ENCODE measurements around the gene NDEL1.

DNA sequence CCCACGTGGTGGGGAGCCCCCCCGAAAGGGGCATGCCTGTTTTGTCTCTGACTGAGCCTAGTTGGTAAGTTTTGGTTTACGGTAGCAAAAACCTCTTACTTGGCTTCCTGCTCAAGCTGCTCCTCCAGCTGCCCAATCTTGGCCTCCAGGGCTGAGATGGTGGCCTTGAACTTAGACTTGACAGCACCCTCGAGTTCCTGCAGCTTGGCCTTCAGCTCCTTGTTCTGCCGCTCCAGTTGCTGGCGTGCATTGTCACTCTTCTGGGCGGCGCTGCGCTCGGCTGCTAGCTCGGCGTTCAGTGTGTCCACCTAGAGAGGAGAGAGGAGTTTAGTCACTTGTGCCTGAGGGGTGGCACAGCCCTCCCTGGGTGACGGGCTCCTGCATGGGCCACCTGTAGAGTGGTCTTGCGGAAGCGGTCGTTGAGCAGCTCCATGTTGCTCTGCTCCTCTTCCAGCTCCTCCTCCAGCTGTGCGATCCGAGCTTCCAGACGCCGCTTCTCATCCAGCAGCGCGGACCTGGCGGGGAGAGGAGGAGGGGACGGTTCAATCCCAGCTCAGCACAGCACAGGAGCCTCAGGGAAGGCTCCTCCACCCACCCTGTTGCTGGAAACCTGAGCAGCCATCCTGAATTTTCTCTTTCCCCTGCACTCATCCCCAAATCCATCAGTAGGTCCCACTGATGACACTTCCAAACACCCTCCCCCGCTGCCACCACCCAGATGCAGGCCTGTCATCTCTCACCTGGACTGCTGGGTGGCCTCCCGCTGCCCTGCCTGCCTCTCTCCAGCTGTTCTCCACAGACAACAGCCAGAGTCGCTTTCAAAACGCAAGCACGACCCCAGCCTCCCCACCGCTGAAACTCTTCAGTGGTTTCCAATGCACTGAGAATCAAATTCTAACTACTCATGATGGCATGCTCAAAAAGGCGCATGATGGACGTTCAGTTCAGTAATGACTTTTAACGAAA lies 44.6 kb downstream of the NDEL1 start:
- TF ChIP-seq, protein P1, sequence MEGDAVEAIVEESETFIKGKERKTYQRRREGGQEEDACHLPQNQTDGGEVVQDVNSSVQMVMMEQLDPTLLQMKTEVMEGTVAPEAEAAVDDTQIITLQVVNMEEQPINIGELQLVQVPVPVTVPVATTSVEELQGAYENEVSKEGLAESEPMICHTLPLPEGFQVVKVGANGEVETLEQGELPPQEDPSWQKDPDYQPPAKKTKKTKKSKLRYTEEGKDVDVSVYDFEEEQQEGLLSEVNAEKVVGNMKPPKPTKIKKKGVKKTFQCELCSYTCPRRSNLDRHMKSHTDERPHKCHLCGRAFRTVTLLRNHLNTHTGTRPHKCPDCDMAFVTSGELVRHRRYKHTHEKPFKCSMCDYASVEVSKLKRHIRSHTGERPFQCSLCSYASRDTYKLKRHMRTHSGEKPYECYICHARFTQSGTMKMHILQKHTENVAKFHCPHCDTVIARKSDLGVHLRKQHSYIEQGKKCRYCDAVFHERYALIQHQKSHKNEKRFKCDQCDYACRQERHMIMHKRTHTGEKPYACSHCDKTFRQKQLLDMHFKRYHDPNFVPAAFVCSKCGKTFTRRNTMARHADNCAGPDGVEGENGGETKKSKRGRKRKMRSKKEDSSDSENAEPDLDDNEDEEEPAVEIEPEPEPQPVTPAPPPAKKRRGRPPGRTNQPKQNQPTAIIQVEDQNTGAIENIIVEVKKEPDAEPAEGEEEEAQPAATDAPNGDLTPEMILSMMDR (IDR thresholded peaks at IDR 0.05 in 4 of 5, conservative IDR thresholded peaks at IDR 0.05 in 1 of 5) = no peak
- TF ChIP-seq POLR2A (IDR thresholded peaks at IDR 0.05) = no peak
